ENCODE data around the gene GNAL. TPM values are rescaled to one million over a fixed set of nuclear protein-coding genes. Genes with fewer than 3 reads are reported as not detected.

Gene GNAL
- total RNA-seq, 1 experiment from 2014 or later, result 0.44 TPM

DNA sequence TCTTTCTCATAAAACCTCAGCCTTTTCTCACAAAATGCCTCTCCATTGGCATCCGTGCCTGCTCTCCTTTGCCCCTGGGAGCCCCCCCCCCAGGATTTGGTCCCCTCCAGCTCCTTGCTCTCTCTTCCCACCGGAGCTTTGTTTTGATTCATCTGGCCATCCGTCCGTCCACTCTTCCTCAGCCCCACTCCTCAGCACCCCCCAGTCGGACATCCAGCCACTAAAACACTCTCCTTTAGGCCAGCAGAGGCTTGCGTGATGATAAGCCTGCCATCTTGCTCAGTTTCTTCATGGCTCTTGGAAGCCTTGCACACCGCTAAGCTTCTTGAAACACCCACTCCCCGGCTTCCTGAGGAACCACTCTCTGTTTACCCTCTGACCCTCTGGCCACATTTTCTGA lies 31.5 kb upstream of the GNAL start:
- Histone ChIP-seq H3K4me1 (ENCODE audit: control insufficient read depth, insufficient read depth, low read length) (no peaks in the 10 kb centered on the region), H3K4me3 (ENCODE audit: low read depth in 2 of 2, low read length in 2 of 2) (no peak overlapping the region), H3K27me3 (ENCODE audit: control insufficient read depth, insufficient read depth, low read length) (peaks cover 8% of the 10 kb centered on the region; the same call in 1 of the 2 replicates), H3K36me3 (ENCODE audit: control insufficient read depth, insufficient read depth, low read length) (no peaks in the 10 kb centered on the region), H3K9me3 (ENCODE audit: control insufficient read depth, insufficient read depth, low read depth, low read length) (no peaks in the 10 kb centered on the region), H3K27ac (ENCODE audit: low read length) (no peak overlapping the region)
- intact Hi-C loops (cut with micrococcal nuclease; ENCODE audit: unreplicated experiment) (loop anchor here (5.0 to 10.0 kb wide), 2 partner anchors 70 to 377 kb away; no protein-coding TSS in a partner anchor), in situ Hi-C loops (cut with HindIII; ENCODE audit: low pct_unique_long_range_greater_than_20kb, low sequenced_read_pairs) (no loop called here)
- ATAC-seq (no peak), DNase-seq (ENCODE audit: low read depth, low spot score) (no peak)
- POLR2A ChIA-PET, result no interaction called here
- CTCF ChIA-PET, result no interaction called here
- TF ChIP-seq, protein P1, sequence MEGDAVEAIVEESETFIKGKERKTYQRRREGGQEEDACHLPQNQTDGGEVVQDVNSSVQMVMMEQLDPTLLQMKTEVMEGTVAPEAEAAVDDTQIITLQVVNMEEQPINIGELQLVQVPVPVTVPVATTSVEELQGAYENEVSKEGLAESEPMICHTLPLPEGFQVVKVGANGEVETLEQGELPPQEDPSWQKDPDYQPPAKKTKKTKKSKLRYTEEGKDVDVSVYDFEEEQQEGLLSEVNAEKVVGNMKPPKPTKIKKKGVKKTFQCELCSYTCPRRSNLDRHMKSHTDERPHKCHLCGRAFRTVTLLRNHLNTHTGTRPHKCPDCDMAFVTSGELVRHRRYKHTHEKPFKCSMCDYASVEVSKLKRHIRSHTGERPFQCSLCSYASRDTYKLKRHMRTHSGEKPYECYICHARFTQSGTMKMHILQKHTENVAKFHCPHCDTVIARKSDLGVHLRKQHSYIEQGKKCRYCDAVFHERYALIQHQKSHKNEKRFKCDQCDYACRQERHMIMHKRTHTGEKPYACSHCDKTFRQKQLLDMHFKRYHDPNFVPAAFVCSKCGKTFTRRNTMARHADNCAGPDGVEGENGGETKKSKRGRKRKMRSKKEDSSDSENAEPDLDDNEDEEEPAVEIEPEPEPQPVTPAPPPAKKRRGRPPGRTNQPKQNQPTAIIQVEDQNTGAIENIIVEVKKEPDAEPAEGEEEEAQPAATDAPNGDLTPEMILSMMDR (IDR thresholded peaks at IDR 0.05), result no peak
- TF ChIP-seq TCF7L2 (IDR thresholded peaks at IDR 0.05; ENCODE audit: low read depth, low read length), result no peak
- no peak for TF ChIP-seq POLR2AphosphoS5 (IDR thresholded peaks at IDR 0.05; ENCODE audit: low read depth, low read length)
- TF ChIP-seq SIN3A (IDR thresholded peaks at IDR 0.05; ENCODE audit: borderline replicate concordance, insufficient read depth, low read depth, low read length), result no peak
- TF ChIP-seq, protein P2, sequence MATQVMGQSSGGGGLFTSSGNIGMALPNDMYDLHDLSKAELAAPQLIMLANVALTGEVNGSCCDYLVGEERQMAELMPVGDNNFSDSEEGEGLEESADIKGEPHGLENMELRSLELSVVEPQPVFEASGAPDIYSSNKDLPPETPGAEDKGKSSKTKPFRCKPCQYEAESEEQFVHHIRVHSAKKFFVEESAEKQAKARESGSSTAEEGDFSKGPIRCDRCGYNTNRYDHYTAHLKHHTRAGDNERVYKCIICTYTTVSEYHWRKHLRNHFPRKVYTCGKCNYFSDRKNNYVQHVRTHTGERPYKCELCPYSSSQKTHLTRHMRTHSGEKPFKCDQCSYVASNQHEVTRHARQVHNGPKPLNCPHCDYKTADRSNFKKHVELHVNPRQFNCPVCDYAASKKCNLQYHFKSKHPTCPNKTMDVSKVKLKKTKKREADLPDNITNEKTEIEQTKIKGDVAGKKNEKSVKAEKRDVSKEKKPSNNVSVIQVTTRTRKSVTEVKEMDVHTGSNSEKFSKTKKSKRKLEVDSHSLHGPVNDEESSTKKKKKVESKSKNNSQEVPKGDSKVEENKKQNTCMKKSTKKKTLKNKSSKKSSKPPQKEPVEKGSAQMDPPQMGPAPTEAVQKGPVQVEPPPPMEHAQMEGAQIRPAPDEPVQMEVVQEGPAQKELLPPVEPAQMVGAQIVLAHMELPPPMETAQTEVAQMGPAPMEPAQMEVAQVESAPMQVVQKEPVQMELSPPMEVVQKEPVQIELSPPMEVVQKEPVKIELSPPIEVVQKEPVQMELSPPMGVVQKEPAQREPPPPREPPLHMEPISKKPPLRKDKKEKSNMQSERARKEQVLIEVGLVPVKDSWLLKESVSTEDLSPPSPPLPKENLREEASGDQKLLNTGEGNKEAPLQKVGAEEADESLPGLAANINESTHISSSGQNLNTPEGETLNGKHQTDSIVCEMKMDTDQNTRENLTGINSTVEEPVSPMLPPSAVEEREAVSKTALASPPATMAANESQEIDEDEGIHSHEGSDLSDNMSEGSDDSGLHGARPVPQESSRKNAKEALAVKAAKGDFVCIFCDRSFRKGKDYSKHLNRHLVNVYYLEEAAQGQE (IDR thresholded peaks at IDR 0.05; ENCODE audit: insufficient read depth in 1 of 2, low read depth in 2 of 2, low read length in 1 of 2), result no peak
- BruUV-seq (replicated peaks), result no TSS peak

DNA sequence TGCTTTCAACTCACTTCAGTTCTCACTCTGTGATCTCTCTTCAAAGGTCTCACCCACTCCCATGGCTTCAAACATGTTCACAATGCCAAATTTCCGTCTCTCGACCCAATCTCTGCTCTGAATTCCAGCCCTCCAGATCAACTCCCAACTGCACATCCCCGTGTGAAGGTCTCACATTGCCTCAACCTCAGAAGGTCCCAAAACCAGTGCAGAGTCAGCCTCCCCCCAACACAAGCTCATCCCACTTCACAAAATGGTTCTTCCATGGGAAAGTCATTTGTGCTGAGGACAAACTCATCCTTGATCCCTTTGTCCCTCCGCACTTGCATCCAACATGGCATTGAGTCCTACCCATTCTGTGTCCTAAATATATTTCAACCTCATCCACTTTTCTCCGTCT lies 31.0 kb upstream of the GNAL start:
- DNase-seq (ENCODE audit: low read depth, low spot score), result no peak
- intact Hi-C loops (cut with micrococcal nuclease; ENCODE audit: unreplicated experiment) (loop anchor here (5.0 to 10.0 kb wide), 2 partner anchors 69 to 377 kb away; no protein-coding TSS in a partner anchor), in situ Hi-C loops (cut with HindIII; ENCODE audit: low pct_unique_long_range_greater_than_20kb, low sequenced_read_pairs) (no loop called here)
- ATAC-seq, result no peak
- no peak for TF ChIP-seq SIN3A (IDR thresholded peaks at IDR 0.05; ENCODE audit: borderline replicate concordance, insufficient read depth, low read depth, low read length)
- TF ChIP-seq TCF7L2 (IDR thresholded peaks at IDR 0.05; ENCODE audit: low read depth, low read length), result no peak
- TF ChIP-seq, protein P2 (IDR thresholded peaks at IDR 0.05; ENCODE audit: insufficient read depth in 1 of 2, low read depth in 2 of 2, low read length in 1 of 2), result no peak
- TF ChIP-seq, protein P1 (IDR thresholded peaks at IDR 0.05), result no peak
- no peak for TF ChIP-seq POLR2AphosphoS5 (IDR thresholded peaks at IDR 0.05; ENCODE audit: low read depth, low read length)
- Histone ChIP-seq H3K9me3 (ENCODE audit: control insufficient read depth, insufficient read depth, low read depth, low read length) (no peaks in the 10 kb centered on the region), H3K27ac (ENCODE audit: low read length) (no peak overlapping the region), H3K27me3 (ENCODE audit: control insufficient read depth, insufficient read depth, low read length) (peaks cover 8% of the 10 kb centered on the region; the same call in 1 of the 2 replicates), H3K36me3 (ENCODE audit: control insufficient read depth, insufficient read depth, low read length) (no peaks in the 10 kb centered on the region), H3K4me3 (ENCODE audit: low read depth in 2 of 2, low read length in 2 of 2) (no peak overlapping the region), H3K4me1 (ENCODE audit: control insufficient read depth, insufficient read depth, low read length) (no peaks in the 10 kb centered on the region)
- ChIA-PET CTCF (no interaction called here), POLR2A (no interaction called here)
- BruUV-seq (replicated peaks), result no TSS peak

Data from Panc1 (cell line).